Gastrocnemius medialis (tissue), 4 donors: Measurements from ENCODE around the gene PLPP4. TPM values are rescaled to one million over a fixed set of nuclear protein-coding genes. Genes with fewer than 3 reads are reported as not detected.

Experiments
- ATAC-seq, 2 donors: fragments of 150-250 bp; one replicate each; pipeline ENCODE4 v1.9.1; 2016
- DNase-seq, 2 donors: peaks; one replicate each; pipeline ENCODE4 v3.0.0-alpha.2; 2019
- H3K27ac ChIP-seq, 4 donors: fragments of 200-600 bp; sonication (generic); 1 replicate in 1 of 4; 2 replicates in 3 of 4; pipeline ENCODE4 v1.5.1; 2016 to 2018; ENCODE audit warnings: mild to moderate bottlenecking in 2 of 4, moderate library complexity in 1 of 4
- H3K27me3 ChIP-seq, 3 donors: fragments of 200-600 bp; sonication (generic) in 2 of 3; 1 replicate in 1 of 3; 2 replicates in 2 of 3; pipeline versions ENCODE4 v1.5.1 to v1.6.0; 2016 to 2019; ENCODE audit warnings: mild to moderate bottlenecking in 1 of 3, moderate library complexity in 1 of 3
- H3K36me3 ChIP-seq, 2 donors: fragments of 200-600 bp; sonication (generic) in 1 of 2; one replicate each; pipeline ENCODE4 v1.5.1; 2017 to 2018
- H3K4me1 ChIP-seq, 2 donors: fragments of 200-600 bp; sonication (generic) in 1 of 2; one replicate each; pipeline ENCODE4 v1.5.1; 2016 to 2017; ENCODE audit warnings: mild to moderate bottlenecking in 2 of 2
- H3K4me3 ChIP-seq, 4 donors: fragments of 200-600 bp; sonication (generic) in 3 of 4; 1 replicate in 1 of 4; 2 replicates in 3 of 4; pipeline ENCODE4 v1.5.1; 2016 to 2019; ENCODE audit warnings: mild to moderate bottlenecking in 2 of 4
- H3K9me3 ChIP-seq, 3 donors: fragments of 200-600 bp; sonication (generic) in 2 of 3; 1 replicate in 1 of 3; 2 replicates in 2 of 3; pipeline ENCODE4 v1.5.1; 2016 to 2019
- POLR2A ChIP-seq, 2 donors: fragments of 450-650 bp; IDR thresholded peaks; one replicate each; pipeline ENCODE4 v1.6.1; 2017; ENCODE audit warnings: antibody characterized with exemption in 2 of 2, mild to moderate bottlenecking in 2 of 2, moderate library complexity in 2 of 2
- in situ Hi-C, 4 donors: fragments of 200-750 bp; cut with MboI; loops; one replicate each; pipeline versions ENCODE4 v1.15.0 to v1.8.0; 2017; ENCODE audit warnings: low sequenced_read_pairs in 4 of 4
- intact Hi-C: fragments of 100-400 bp; cut with DNase I; formaldehyde crosslinking; loops from one replicate; pipeline ENCODE4 v1.15.1; 2023; ENCODE audit warnings: low total_unique reads
- total RNA-seq, 4 donors: library from RNA; depleted of rRNA; stranded (reverse); fragments of >200 nt; gene quantifications; one replicate each; pipeline versions ENCODE4 v1.1.0 to v1.2.3, GENCODE V29; 2016
- TF ChIP-seq, protein P1 (sequence below), 5 experiments: fragments of 450-650 bp in 3 of 5; fragments of 200-600 bp in 2 of 5; sonication (generic) in 2 of 5; IDR thresholded peaks in 4 of 5; conservative IDR thresholded peaks in 1 of 5; 1 replicate in 4 of 5; 2 replicates in 1 of 5; pipeline ENCODE4 v1.5.1; 2016 to 2019; ENCODE audit warnings: antibody characterized with exemption in 5 of 5, mild to moderate bottlenecking in 3 of 5, moderate library complexity in 3 of 5

Gene PLPP4
- total RNA-seq, 4 donors from 2014 or later = not detected

- Histone ChIP-seq H3K9me3 (no peaks in the 10 kb centered on the region), H3K36me3 (no peaks in the 10 kb centered on the region), H3K27ac (no peak overlapping the region), H3K27me3 (no peaks in the 10 kb centered on the region), H3K4me1 (no peaks in the 10 kb centered on the region), H3K4me3 (no peak overlapping the region)
- ATAC-seq (no peak), DNase-seq (no peak)
- in situ Hi-C loops (no loop called here), intact Hi-C loops (no loop called here)
- TF ChIP-seq POLR2A (IDR thresholded peaks at IDR 0.05) = no peak
- TF ChIP-seq, protein P1, sequence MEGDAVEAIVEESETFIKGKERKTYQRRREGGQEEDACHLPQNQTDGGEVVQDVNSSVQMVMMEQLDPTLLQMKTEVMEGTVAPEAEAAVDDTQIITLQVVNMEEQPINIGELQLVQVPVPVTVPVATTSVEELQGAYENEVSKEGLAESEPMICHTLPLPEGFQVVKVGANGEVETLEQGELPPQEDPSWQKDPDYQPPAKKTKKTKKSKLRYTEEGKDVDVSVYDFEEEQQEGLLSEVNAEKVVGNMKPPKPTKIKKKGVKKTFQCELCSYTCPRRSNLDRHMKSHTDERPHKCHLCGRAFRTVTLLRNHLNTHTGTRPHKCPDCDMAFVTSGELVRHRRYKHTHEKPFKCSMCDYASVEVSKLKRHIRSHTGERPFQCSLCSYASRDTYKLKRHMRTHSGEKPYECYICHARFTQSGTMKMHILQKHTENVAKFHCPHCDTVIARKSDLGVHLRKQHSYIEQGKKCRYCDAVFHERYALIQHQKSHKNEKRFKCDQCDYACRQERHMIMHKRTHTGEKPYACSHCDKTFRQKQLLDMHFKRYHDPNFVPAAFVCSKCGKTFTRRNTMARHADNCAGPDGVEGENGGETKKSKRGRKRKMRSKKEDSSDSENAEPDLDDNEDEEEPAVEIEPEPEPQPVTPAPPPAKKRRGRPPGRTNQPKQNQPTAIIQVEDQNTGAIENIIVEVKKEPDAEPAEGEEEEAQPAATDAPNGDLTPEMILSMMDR (IDR thresholded peaks at IDR 0.05 in 4 of 5, conservative IDR thresholded peaks at IDR 0.05 in 1 of 5) = no peak
Measured at GRCh38 chr10:120426306-120426705, 30.7 kb upstream of the PLPP4 start.

DNA sequence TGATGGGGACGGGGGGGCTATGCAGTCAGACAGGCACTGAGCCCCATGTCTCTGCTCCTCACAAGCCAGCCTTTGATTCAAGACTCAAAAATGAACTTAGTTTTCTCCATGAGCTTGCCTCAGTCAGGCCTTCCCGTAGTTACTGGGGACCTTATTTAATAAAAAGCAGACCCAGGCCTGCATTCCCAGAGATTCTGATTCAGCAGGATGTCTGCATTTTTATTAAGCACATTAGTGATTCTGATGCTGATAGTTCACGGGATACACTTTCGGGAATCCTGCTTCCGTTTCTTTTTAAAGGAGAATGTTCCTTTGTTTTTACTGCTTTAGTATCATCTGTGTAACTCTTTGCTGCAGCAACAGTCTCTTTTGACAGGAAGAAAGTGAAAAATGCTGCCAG lies 28.3 kb upstream of the PLPP4 start:
- Histone ChIP-seq H3K4me1 (no peaks in the 10 kb centered on the region), H3K27ac (no peak overlapping the region), H3K36me3 (no peaks in the 10 kb centered on the region), H3K9me3 (no peaks in the 10 kb centered on the region), H3K4me3 (no peak overlapping the region), H3K27me3 (no peaks in the 10 kb centered on the region)
- no peak for ATAC-seq
- in situ Hi-C loops (no loop called here), intact Hi-C loops (no loop called here)
- TF ChIP-seq, protein P1 (IDR thresholded peaks at IDR 0.05 in 4 of 5, conservative IDR thresholded peaks at IDR 0.05 in 1 of 5) = no peak
- no peak for TF ChIP-seq POLR2A (IDR thresholded peaks at IDR 0.05)
- DNase-seq = no peak

- in situ Hi-C loops = no loop called here
- Histone ChIP-seq H3K27me3 (no peaks in the 10 kb centered on the region), H3K36me3 (no peaks in the 10 kb centered on the region), H3K9me3 (no peaks in the 10 kb centered on the region), H3K4me3 (no peak overlapping the region), H3K4me1 (no peaks in the 10 kb centered on the region), H3K27ac (no peak overlapping the region)
- ATAC-seq (no peak), DNase-seq (no peak)
- intact Hi-C loops = no loop called here
- TF ChIP-seq POLR2A (IDR thresholded peaks at IDR 0.05) = no peak
- TF ChIP-seq, protein P1 (IDR thresholded peaks at IDR 0.05 in 4 of 5, conservative IDR thresholded peaks at IDR 0.05 in 1 of 5) = no peak
Measured at GRCh38 chr10:120429395-120429794, 27.6 kb upstream of the PLPP4 start.

DNA sequence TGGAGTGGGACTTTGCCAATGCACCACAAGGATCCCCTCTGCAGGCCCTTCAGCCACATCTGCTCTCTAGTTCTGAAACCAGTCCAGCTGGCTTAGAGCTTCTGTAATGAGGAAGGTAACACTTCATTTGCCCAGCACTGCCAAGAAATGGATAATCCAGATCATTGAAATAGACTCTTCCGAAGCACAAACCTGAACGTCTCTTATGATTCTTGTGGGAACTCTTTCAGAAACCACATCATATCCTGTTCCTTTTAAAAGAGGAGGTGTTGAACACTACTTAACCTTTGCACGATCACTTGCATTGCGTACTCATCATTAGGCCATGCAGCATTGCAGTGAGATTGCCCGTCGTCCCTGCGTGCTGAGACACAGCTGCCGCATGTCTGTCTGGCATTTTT lies 25.8 kb upstream of the PLPP4 start:
- Histone ChIP-seq H3K9me3 (no peaks in the 10 kb centered on the region), H3K4me1 (no peaks in the 10 kb centered on the region), H3K27me3 (no peaks in the 10 kb centered on the region), H3K36me3 (no peaks in the 10 kb centered on the region), H3K27ac (no peak overlapping the region), H3K4me3 (no peak overlapping the region)
- no peak for ATAC-seq
- no peak for DNase-seq
- in situ Hi-C loops = no loop called here
- TF ChIP-seq, protein P1 (IDR thresholded peaks at IDR 0.05 in 4 of 5, conservative IDR thresholded peaks at IDR 0.05 in 1 of 5) = no peak
- no peak for TF ChIP-seq POLR2A (IDR thresholded peaks at IDR 0.05)
- intact Hi-C loops = no loop called here

DNA sequence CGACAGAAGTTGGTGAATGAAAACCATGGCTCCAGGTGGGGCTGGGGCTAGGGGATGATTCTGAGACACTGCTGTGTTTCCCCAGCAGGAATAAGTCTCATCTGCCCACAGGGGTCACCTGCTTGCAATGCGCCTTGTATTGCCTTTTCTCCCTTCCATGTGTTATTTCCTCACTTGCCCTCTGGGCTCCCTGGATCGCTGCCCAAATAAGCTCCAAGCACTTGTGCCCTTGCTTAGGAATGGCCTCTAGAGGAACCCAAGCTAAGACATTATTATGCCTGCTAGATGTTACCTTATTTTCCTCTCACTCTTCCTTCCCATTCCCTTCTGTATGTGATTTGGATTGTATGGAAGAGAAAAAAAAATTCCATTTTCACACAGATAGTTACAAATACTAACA lies 24.8 kb upstream of the PLPP4 start:
- in situ Hi-C loops = no loop called here
- intact Hi-C loops = no loop called here

More for the DNA sequence above, 24.8 kb upstream of the PLPP4 start:
- Histone ChIP-seq H3K27me3 (no peaks in the 10 kb centered on the region), H3K27ac (no peak overlapping the region), H3K4me1 (no peaks in the 10 kb centered on the region), H3K4me3 (no peak overlapping the region), H3K9me3 (no peaks in the 10 kb centered on the region), H3K36me3 (no peaks in the 10 kb centered on the region)
- ATAC-seq = no peak
- TF ChIP-seq POLR2A (IDR thresholded peaks at IDR 0.05) = no peak
- TF ChIP-seq, protein P1 (IDR thresholded peaks at IDR 0.05 in 4 of 5, conservative IDR thresholded peaks at IDR 0.05 in 1 of 5) = no peak
- DNase-seq = no peak
